ENCODE results near the gene E4F1. TPM values are rescaled to one million over a fixed set of nuclear protein-coding genes. Genes with fewer than 3 reads are reported as not detected.

Gene E4F1
- total and polyA plus RNA-seq, 2 of the 13 experiments (the other 11 are each of a cell fraction or from before 2014, with no cell fraction given) = 13.8 to 19.5 TPM

DNA sequence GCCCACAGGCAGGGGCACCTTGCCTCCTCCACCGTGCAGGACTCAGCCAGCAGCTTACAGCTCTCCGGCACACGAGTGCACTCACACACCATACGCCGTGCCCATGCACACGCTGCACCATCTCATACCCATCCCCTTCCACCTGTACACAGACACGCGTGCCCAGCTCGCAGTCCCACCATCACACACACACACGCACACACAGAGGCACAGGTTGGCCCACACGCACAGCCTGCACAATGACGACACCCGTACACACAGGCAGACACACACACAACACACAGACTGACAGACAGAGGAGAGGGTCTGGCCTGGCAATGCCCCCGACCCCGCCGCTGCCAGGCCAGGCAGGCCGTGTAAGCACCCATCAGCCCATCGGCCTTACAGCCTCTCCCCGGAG, 39.0 kb upstream of the E4F1 start (continued):
- TF ChIP-seq, protein P1, sequence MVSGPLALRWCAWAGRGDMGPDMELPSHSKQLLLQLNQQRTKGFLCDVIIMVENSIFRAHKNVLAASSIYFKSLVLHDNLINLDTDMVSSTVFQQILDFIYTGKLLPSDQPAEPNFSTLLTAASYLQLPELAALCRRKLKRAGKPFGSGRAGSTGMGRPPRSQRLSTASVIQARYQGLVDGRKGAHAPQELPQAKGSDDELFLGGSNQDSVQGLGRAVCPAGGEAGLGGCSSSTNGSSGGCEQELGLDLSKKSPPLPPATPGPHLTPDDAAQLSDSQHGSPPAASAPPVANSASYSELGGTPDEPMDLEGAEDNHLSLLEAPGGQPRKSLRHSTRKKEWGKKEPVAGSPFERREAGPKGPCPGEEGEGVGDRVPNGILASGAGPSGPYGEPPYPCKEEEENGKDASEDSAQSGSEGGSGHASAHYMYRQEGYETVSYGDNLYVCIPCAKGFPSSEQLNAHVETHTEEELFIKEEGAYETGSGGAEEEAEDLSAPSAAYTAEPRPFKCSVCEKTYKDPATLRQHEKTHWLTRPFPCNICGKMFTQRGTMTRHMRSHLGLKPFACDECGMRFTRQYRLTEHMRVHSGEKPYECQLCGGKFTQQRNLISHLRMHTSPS (CRISPR knock-in tag; IDR thresholded peaks at IDR 0.05; ENCODE audit: low read depth) = no peak
- TF ChIP-seq, protein P2, sequence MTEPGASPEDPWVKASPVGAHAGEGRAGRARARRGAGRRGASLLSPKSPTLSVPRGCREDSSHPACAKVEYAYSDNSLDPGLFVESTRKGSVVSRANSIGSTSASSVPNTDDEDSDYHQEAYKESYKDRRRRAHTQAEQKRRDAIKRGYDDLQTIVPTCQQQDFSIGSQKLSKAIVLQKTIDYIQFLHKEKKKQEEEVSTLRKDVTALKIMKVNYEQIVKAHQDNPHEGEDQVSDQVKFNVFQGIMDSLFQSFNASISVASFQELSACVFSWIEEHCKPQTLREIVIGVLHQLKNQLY (CRISPR knock-in tag; IDR thresholded peaks at IDR 0.05) = no peak
- TF ChIP-seq, protein P3, sequence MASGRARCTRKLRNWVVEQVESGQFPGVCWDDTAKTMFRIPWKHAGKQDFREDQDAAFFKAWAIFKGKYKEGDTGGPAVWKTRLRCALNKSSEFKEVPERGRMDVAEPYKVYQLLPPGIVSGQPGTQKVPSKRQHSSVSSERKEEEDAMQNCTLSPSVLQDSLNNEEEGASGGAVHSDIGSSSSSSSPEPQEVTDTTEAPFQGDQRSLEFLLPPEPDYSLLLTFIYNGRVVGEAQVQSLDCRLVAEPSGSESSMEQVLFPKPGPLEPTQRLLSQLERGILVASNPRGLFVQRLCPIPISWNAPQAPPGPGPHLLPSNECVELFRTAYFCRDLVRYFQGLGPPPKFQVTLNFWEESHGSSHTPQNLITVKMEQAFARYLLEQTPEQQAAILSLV (CRISPR knock-in tag; IDR thresholded peaks at IDR 0.05; ENCODE audit: borderline replicate concordance) = no peak
- no peak for TF ChIP-seq FOXJ3 (CRISPR knock-in tag; IDR thresholded peaks at IDR 0.05; ENCODE audit: borderline replicate concordance)
- no peak for TF ChIP-seq TBX3 (IDR thresholded peaks at IDR 0.05; ENCODE audit: borderline replicate concordance)
- TF ChIP-seq MED13 (CRISPR knock-in tag; IDR thresholded peaks at IDR 0.05) = no peak

DNA sequence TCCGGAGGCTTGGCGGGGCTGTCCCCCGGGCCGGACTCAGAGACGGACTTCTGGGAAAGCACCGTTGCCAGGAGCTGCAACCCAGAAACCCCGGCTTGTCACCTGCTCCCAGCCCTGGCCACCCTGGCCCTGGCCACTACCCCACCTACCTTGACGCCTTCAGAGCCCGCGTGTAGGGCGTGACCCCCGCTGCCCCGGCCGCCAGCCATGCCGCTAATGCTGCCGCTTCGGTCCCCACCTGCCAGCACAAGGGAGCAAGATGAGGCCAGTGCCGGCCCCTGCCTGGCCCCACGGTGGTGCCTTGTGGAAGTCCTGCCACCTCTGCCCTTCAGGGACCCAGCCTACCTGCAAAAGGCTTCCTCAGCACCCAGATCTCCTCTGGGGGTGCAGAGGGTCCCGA, 38.4 kb upstream of the E4F1 start:
- Histone ChIP-seq H3K4me2 (ENCODE audit: low read depth, low read length) (no peak overlapping the region), H3K4me1 (ENCODE audit: insufficient read depth, low read length) (peaks cover 24% of the 10 kb centered on the region), H3K79me2 (ENCODE audit: insufficient read depth, low read length) (no peaks in the 10 kb centered on the region), H3K9ac (ENCODE audit: insufficient read depth, low read depth, low read length) (no peak overlapping the region), H3K27ac (ENCODE audit: extremely low read length, insufficient read depth, low read length) (no peak overlapping the region), H2AFZ (ENCODE audit: low read length) (no peak overlapping the region), H4K20me1 (ENCODE audit: insufficient read depth, low read length) (no peaks in the 10 kb centered on the region), H3K9me3 (ENCODE audit: low read length) (no peaks in the 10 kb centered on the region), H3K4me3 (replicated peaks in 1 of 3; ENCODE audit: insufficient read depth in 1 of 3, low read depth in 2 of 3, low read length in 3 of 3) (no peak overlapping the region), H3K36me3 (replicated peaks in 1 of 2; ENCODE audit: control insufficient read depth in 1 of 2, insufficient read depth in 2 of 2, low read length in 2 of 2) (no peaks in the 10 kb centered on the region), H3K27me3 (ENCODE audit: control insufficient read depth in 1 of 2, insufficient read depth in 2 of 2, low read length in 2 of 2) (no peaks in the 10 kb centered on the region)
- no peak for ATAC-seq
- no peak for FAIRE-seq
- CTCF ChIA-PET (ENCODE audit: low intra/inter-chr PET ratio, low total read pairs) = no interaction called here
- WGBS (ENCODE audit: low lambda C conversion rate) = 76% methylated on average over 7 of the region's 20 CpGs
- intact Hi-C loops (cut with micrococcal nuclease; ENCODE audit: unreplicated experiment) = no loop called here
- no TSS peak for BruUV-seq (replicated peaks)
- DNase-seq (ENCODE audit: low spot score) = no peak
- in situ Hi-C loops (cut with HindIII; ENCODE audit: extremely low pct_ligation_motif_present, low pct_unique_long_range_greater_than_20kb) = no loop called here
- POLR2A ChIA-PET = interaction anchor here (1.2 kb wide), 1 partner anchor 30 kb away, joined by 4 read pairs; the partner anchor contains the start of gene TRAF7
- TF ChIP-seq, protein P4, sequence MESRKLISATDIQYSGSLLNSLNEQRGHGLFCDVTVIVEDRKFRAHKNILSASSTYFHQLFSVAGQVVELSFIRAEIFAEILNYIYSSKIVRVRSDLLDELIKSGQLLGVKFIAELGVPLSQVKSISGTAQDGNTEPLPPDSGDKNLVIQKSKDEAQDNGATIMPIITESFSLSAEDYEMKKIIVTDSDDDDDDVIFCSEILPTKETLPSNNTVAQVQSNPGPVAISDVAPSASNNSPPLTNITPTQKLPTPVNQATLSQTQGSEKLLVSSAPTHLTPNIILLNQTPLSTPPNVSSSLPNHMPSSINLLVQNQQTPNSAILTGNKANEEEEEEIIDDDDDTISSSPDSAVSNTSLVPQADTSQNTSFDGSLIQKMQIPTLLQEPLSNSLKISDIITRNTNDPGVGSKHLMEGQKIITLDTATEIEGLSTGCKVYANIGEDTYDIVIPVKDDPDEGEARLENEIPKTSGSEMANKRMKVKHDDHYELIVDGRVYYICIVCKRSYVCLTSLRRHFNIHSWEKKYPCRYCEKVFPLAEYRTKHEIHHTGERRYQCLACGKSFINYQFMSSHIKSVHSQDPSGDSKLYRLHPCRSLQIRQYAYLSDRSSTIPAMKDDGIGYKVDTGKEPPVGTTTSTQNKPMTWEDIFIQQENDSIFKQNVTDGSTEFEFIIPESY (CRISPR knock-in tag; IDR thresholded peaks at IDR 0.05) = 0 out of 2 replicates have a peak, but pooled peaks have one; percentile 26
- no peak for TF ChIP-seq HOXA7 (CRISPR knock-in tag; IDR thresholded peaks at IDR 0.05)
